H1 (cell line): ENCODE data around the gene WDR7. TPM values are rescaled to one million over a fixed set of nuclear protein-coding genes. Genes with fewer than 3 reads are reported as not detected.

ENCODE experiments used
- ASH2L ChIP-seq: fragments of 200-600, 300-600 bp; sonication (generic); IDR thresholded peaks from one replicate; pipeline ENCODE4 v1.7.1; 2017; ENCODE audit warnings: low read length
- ATF2 ChIP-seq: IDR thresholded peaks from 2 replicates; pipeline ENCODE4 v1.6.1; 2012; ENCODE audit warnings: low read length, inconsistent platforms
- BACH1 ChIP-seq: IDR thresholded peaks from 2 replicates; pipeline ENCODE4 v1.6.1; 2012; ENCODE audit warnings: low read length, improper control_type of control experiment
- CBX5 ChIP-seq: fragments of 300-800, 300-1000 bp; sonication (generic); IDR thresholded peaks from 2 replicates; pipeline ENCODE4 v1.7.1; 2016; ENCODE audit warnings: antibody characterized with exemption, low read length, low read depth
- CBX8 ChIP-seq: fragments of 300-800, 300-1000 bp; sonication (generic); IDR thresholded peaks from 2 replicates; pipeline ENCODE4 v1.7.1; 2016; ENCODE audit warnings: low read depth, low read length, borderline replicate concordance
- CEBPB ChIP-seq: IDR thresholded peaks from 2 replicates; pipeline ENCODE4 v1.6.1; 2012; ENCODE audit warnings: low read depth, low read length
- CREB1 ChIP-seq: IDR thresholded peaks from 2 replicates; pipeline ENCODE4 v1.6.1; 2012; ENCODE audit warnings: inconsistent platforms
- E2F6 ChIP-seq: IDR thresholded peaks from 2 replicates; pipeline ENCODE4 v1.6.1; 2012; ENCODE audit warnings: inconsistent platforms
- KDM4A ChIP-seq: IDR thresholded peaks from one replicate; pipeline ENCODE4 v1.7.1; 2012; ENCODE audit warnings: low read depth, mild to moderate bottlenecking, moderate library complexity, low read length, inconsistent platforms; ENCODE audit not compliant: severe bottlenecking
- KDM5A ChIP-seq: fragments of 200-600 bp; IDR thresholded peaks from 2 replicates; pipeline ENCODE4 v1.7.1; 2012; ENCODE audit warnings: mild to moderate bottlenecking, low read length, inconsistent platforms, mixed read lengths
- NANOG ChIP-seq: IDR thresholded peaks from 2 replicates; pipeline ENCODE4 v1.6.1; 2011; ENCODE audit warnings: low read length, low read depth, mild to moderate bottlenecking, inconsistent platforms; ENCODE audit not compliant: insufficient read depth, poor library complexity, severe bottlenecking
- POLR2A ChIP-seq, 2 experiments: IDR thresholded peaks; 1 replicate in 1 of 2; 2 replicates in 1 of 2; pipeline ENCODE4 v1.6.1; 2011; ENCODE audit warnings: low read depth in 2 of 2, low read length in 2 of 2, mild to moderate bottlenecking in 2 of 2; ENCODE audit errors: control extremely low read depth in 1 of 2
- POU5F1 ChIP-seq: IDR thresholded peaks from 2 replicates; pipeline ENCODE4 v1.6.1; 2011; ENCODE audit warnings: low read depth, mild to moderate bottlenecking, low read length, moderate library complexity
- RAD21 ChIP-seq, 2 experiments: IDR thresholded peaks in 1 of 2; conservative IDR thresholded peaks in 1 of 2; 2 replicates each; pipeline ENCODE4 v1.6.1; 2011; ENCODE audit warnings: low read depth in 2 of 2, low read length in 2 of 2, improper control_type of control experiment in 1 of 2, inconsistent platforms in 1 of 2, mild to moderate bottlenecking in 1 of 2, moderate library complexity in 1 of 2
- RBBP5 ChIP-seq: IDR thresholded peaks from 2 replicates; pipeline ENCODE4 v1.7.1; 2012; ENCODE audit warnings: low read depth, mild to moderate bottlenecking, inconsistent platforms, low read length, moderate library complexity, borderline replicate concordance
- SIN3A ChIP-seq, 2 experiments: IDR thresholded peaks in 1 of 2; conservative IDR thresholded peaks in 1 of 2; 2 replicates each; pipeline ENCODE4 v1.6.1; 2011 to 2012; ENCODE audit warnings: low read length in 2 of 2, improper control_type of control experiment in 1 of 2, low read depth in 1 of 2, mild to moderate bottlenecking in 1 of 2
- SIRT6 ChIP-seq: IDR thresholded peaks from one replicate; pipeline ENCODE4 v1.7.1; 2012; ENCODE audit warnings: low read length, inconsistent platforms
- SRF ChIP-seq: IDR thresholded peaks from 2 replicates; pipeline ENCODE4 v1.6.1; 2011; ENCODE audit warnings: mild to moderate bottlenecking, low read depth, low read length, moderate library complexity
- TAF7 ChIP-seq: optimal IDR thresholded peaks from 2 replicates; pipeline ENCODE3; 2011; ENCODE audit warnings: low read depth, mild to moderate bottlenecking, inconsistent platforms, low read length, moderate library complexity, borderline replicate concordance
- TBP ChIP-seq: IDR thresholded peaks from 2 replicates; pipeline ENCODE4 v1.6.1; 2011; ENCODE audit warnings: low read depth, low read length, improper control_type of control experiment
- TCF12 ChIP-seq: IDR thresholded peaks from 2 replicates; pipeline ENCODE4 v1.6.1; 2011; ENCODE audit warnings: low read depth, mild to moderate bottlenecking, low read length
- TEAD4 ChIP-seq: IDR thresholded peaks from 2 replicates; pipeline ENCODE4 v1.6.1; 2012; ENCODE audit warnings: low read depth, low read length, inconsistent platforms, mixed read lengths
- polyA plus RNA-seq, 7 experiments: library from polyadenylated mRNA; depleted of rRNA in 3 of 7; stranded (reverse) in 5 of 7; unstranded in 2 of 7; fragments of >200 nt in 5 of 7; fragments of 200-250 nt in 2 of 7; gene quantifications; 1 replicate in 5 of 7; 2 replicates in 1 of 7; 4 replicates in 1 of 7; pipeline versions ENCODE4 v1.2.1 to v1.2.3, GENCODE V29; 2011 to 2013; ENCODE audit warnings: missing spikeins in 2 of 7, mixed read lengths in 2 of 7
- total RNA-seq: library from RNA; stranded (reverse); fragmentation: NEBNext Ultra II Directional; extraction: Animal tissue kit (Norgen Biotek cat#: 25700); gene quantifications from 2 replicates; pipeline ENCODE4 v1.2.1, GENCODE V29; 2021

Gene WDR7
- total and polyA plus RNA-seq, 2 of the 8 experiments (the other 6 are each of a cell fraction or from before 2014, with no cell fraction given) = 5.5 to 15.2 TPM

- no peak for TF ChIP-seq E2F6
- peak; percentile 100 for TF ChIP-seq CEBPB
- no peak for TF ChIP-seq TEAD4
- TF ChIP-seq NANOG = peak; percentile 41
- peak; percentile 43; the same call in 1 of the 2 replicates for TF ChIP-seq TBP
- peak; percentile 85 for TF ChIP-seq KDM4A
- no peak for TF ChIP-seq RAD21 (IDR thresholded peaks at IDR 0.05 in 1 of 2, conservative IDR thresholded peaks at IDR 0.05 in 1 of 2; ENCODE audit: low read depth in 2 of 2, low read length in 2 of 2)
- TF ChIP-seq POLR2A (IDR thresholded peaks at IDR 0.05; ENCODE audit: control extremely low read depth in 1 of 2, low read depth in 2 of 2, low read length in 2 of 2) = peak in 1 of 2 experiments; percentile 65; a peak in 2 of 3 replicates
- TF ChIP-seq CREB1 = peak; percentile 40; the same call in 1 of the 2 replicates
- peak; percentile 32 for TF ChIP-seq TAF7
- TF ChIP-seq RBBP5 = peak; percentile 54; the same call in 1 of the 2 replicates
- peak; percentile 95 for TF ChIP-seq ASH2L
- no peak for TF ChIP-seq POU5F1
- TF ChIP-seq KDM5A = no peak
- peak; percentile 79 for TF ChIP-seq ATF2
- no peak for TF ChIP-seq CBX8
- TF ChIP-seq SRF = no peak
- no peak for TF ChIP-seq BACH1
- 0 out of 2 replicates have a peak, but pooled peaks have one; percentile 42 for TF ChIP-seq TCF12
- TF ChIP-seq CBX5 = no peak
- TF ChIP-seq SIN3A (conservative IDR thresholded peaks at IDR 0.05 in 1 of 2, IDR thresholded peaks at IDR 0.05 in 1 of 2; ENCODE audit: low read depth in 1 of 2, low read length in 2 of 2) = peak; percentile 96 to 98
- TF ChIP-seq SIRT6 = no peak
Observed at GRCh38 chr18:56650944-56651770, at the start of gene WDR7 (continued).
